ENCODE measurements around the gene ACOXL.

Gene ACOXL

GRCh38 chr2:110904779-110905148 lies 172.4 kb downstream of the ACOXL start:
- no peaks in the 10 kb centered on the region for H4K20me1 ChIP-seq (ENCODE audit: control insufficient read depth, insufficient read depth, low read depth, low read length)
- no peaks in the 10 kb centered on the region for H3K9me2 ChIP-seq (replicated peaks; ENCODE audit: control insufficient read depth, low read length)
- no peaks in the 10 kb centered on the region for H3K4me1 ChIP-seq (ENCODE audit: control insufficient read depth, low read length)
- H3K36me3 ChIP-seq (ENCODE audit: control insufficient read depth, low read length), result no peaks in the 10 kb centered on the region
- no peak overlapping the region for H3K27ac ChIP-seq (ENCODE audit: low read depth, low read length)
- no peaks in the 10 kb centered on the region for H3F3A ChIP-seq (ENCODE audit: control insufficient read depth, insufficient read depth)
- H3K79me2 ChIP-seq (ENCODE audit: control insufficient read depth, low read length), result no peaks in the 10 kb centered on the region
- H3K4me3 ChIP-seq (ENCODE audit: low read length), result no peak overlapping the region
- H3K9me3 ChIP-seq (ENCODE audit: control insufficient read depth, insufficient read depth, low read length), result no peaks in the 10 kb centered on the region
- H3K4me2 ChIP-seq (ENCODE audit: low read length), result no peak overlapping the region
- H3K27me3 ChIP-seq (ENCODE audit: control insufficient read depth, low read length), result no peaks in the 10 kb centered on the region
- TF ChIP-seq CTCF (IDR thresholded peaks at IDR 0.05; ENCODE audit: low read depth, low read length, poor library complexity, severe bottlenecking) (no peak), EZH2phosphoT487 (IDR thresholded peaks at IDR 0.05; ENCODE audit: borderline replicate concordance, low read length) (no peak)

GRCh38 chr2:110905217-110905616 lies 172.8 kb downstream of the ACOXL start:
- Histone ChIP-seq H4K20me1 (ENCODE audit: control insufficient read depth, insufficient read depth, low read depth, low read length) (no peaks in the 10 kb centered on the region), H3K36me3 (ENCODE audit: control insufficient read depth, low read length) (no peaks in the 10 kb centered on the region), H3K4me2 (ENCODE audit: low read length) (no peak overlapping the region), H3K27ac (ENCODE audit: low read depth, low read length) (no peak overlapping the region), H3K9me2 (replicated peaks; ENCODE audit: control insufficient read depth, low read length) (no peaks in the 10 kb centered on the region), H3K27me3 (ENCODE audit: control insufficient read depth, low read length) (no peaks in the 10 kb centered on the region), H3K79me2 (ENCODE audit: control insufficient read depth, low read length) (no peaks in the 10 kb centered on the region), H3F3A (ENCODE audit: control insufficient read depth, insufficient read depth) (no peaks in the 10 kb centered on the region), H3K4me1 (ENCODE audit: control insufficient read depth, low read length) (no peaks in the 10 kb centered on the region), H3K4me3 (ENCODE audit: low read length) (no peak overlapping the region), H3K9me3 (ENCODE audit: control insufficient read depth, insufficient read depth, low read length) (no peaks in the 10 kb centered on the region)
- TF ChIP-seq EZH2phosphoT487 (IDR thresholded peaks at IDR 0.05; ENCODE audit: borderline replicate concordance, low read length) (no peak), CTCF (IDR thresholded peaks at IDR 0.05; ENCODE audit: low read depth, low read length, poor library complexity, severe bottlenecking) (no peak)

- no peak overlapping the region for H3K27ac ChIP-seq (ENCODE audit: low read depth, low read length)
- H3K4me2 ChIP-seq (ENCODE audit: low read length), result no peak overlapping the region
- no peaks in the 10 kb centered on the region for H4K20me1 ChIP-seq (ENCODE audit: control insufficient read depth, insufficient read depth, low read depth, low read length)
- H3K4me3 ChIP-seq (ENCODE audit: low read length), result no peak overlapping the region
- TF ChIP-seq EZH2phosphoT487 (IDR thresholded peaks at IDR 0.05; ENCODE audit: borderline replicate concordance, low read length) (no peak), CTCF (IDR thresholded peaks at IDR 0.05; ENCODE audit: low read depth, low read length, poor library complexity, severe bottlenecking) (no peak)
- H3K4me1 ChIP-seq (ENCODE audit: control insufficient read depth, low read length), result no peaks in the 10 kb centered on the region
- no peaks in the 10 kb centered on the region for H3K9me2 ChIP-seq (replicated peaks; ENCODE audit: control insufficient read depth, low read length)
- no peaks in the 10 kb centered on the region for H3K79me2 ChIP-seq (ENCODE audit: control insufficient read depth, low read length)
- no peaks in the 10 kb centered on the region for H3K36me3 ChIP-seq (ENCODE audit: control insufficient read depth, low read length)
- H3F3A ChIP-seq (ENCODE audit: control insufficient read depth, insufficient read depth), result no peaks in the 10 kb centered on the region
- no peaks in the 10 kb centered on the region for H3K27me3 ChIP-seq (ENCODE audit: control insufficient read depth, low read length)
- H3K9me3 ChIP-seq (ENCODE audit: control insufficient read depth, insufficient read depth, low read length), result peaks cover 7% of the 10 kb centered on the region; the same call in 1 of the 2 replicates
These were observed 174.4 kb downstream of the ACOXL start for GRCh38 chr2:110906613-110907298.
